Loucy (cell line): Measurements from ENCODE around the gene ENHO.

ENCODE experiments used
- CTCF ChIP-seq: fragments of 200-600 bp; sonication (generic); conservative IDR thresholded peaks from 2 replicates; pipeline ENCODE4 v1.5.1; 2014; ENCODE audit warnings: mild to moderate bottlenecking, antibody characterized with exemption, low read length
- EZH2phosphoT487 ChIP-seq: fragments of 200-600 bp; IDR thresholded peaks from 2 replicates; pipeline ENCODE4 v1.6.1; 2018; ENCODE audit warnings: antibody characterized with exemption, mild to moderate bottlenecking, moderate library complexity, borderline replicate concordance

DNA sequence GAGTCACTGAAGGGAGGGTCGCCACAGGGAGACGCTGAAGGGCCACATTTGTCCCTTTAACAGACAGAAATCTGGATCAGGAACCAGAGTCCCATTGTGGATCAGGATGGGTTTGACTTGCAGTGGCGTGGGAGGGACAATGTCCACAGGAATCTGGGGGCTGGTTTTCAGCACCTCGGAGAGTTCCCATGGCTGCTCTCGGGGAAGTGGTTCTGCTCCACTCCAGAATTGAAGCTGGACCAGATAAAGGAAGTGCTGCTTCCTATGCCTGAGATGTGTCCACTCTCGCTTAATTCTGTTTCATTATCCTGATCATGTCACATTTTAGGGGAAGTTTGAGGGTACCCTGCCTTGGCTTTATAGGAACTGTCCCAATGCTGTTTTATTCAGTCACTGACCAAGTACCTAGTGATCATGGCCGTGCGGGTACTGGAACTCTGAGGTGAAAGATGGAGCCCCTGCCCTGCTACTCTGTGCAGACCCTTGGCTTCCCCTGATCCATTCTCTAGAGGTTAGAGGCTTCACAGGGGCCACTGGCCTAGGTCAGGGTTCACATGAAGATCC lies 28.7 kb downstream of the ENHO start:
- no peak for TF ChIP-seq CTCF
- no peak for TF ChIP-seq EZH2phosphoT487
